Measurements from ENCODE around the gene SORCS2.

DNA sequence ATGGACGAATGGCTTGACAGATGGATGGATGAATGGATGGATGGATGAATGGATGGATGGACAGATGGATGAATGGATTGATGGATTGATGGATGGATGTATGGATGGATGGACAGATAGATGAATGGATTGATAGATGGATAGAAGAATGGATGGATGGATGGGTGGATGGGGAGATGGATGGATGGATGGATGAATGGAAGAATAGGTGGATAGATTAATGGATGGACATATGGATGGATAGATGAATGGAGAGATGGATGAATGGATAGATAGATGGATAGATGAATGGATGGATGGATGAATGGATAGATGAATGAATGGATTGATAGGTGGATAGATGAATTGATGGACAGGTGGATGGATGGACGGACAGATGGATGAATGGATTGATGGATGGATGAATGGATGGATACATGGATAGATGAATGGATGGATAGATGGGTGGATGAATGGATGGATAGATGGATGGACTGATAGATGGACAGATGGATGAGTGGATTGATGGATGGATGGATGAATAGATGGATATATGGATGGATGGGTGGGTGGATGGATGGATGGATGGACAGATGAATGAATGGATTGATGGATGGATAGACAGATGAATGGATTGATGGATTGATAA is 208.4 kb downstream of the SORCS2 start:
- no peak for TF ChIP-seq POLR2AphosphoS5 (IDR thresholded peaks at IDR 0.05)
- TF ChIP-seq, protein P1, sequence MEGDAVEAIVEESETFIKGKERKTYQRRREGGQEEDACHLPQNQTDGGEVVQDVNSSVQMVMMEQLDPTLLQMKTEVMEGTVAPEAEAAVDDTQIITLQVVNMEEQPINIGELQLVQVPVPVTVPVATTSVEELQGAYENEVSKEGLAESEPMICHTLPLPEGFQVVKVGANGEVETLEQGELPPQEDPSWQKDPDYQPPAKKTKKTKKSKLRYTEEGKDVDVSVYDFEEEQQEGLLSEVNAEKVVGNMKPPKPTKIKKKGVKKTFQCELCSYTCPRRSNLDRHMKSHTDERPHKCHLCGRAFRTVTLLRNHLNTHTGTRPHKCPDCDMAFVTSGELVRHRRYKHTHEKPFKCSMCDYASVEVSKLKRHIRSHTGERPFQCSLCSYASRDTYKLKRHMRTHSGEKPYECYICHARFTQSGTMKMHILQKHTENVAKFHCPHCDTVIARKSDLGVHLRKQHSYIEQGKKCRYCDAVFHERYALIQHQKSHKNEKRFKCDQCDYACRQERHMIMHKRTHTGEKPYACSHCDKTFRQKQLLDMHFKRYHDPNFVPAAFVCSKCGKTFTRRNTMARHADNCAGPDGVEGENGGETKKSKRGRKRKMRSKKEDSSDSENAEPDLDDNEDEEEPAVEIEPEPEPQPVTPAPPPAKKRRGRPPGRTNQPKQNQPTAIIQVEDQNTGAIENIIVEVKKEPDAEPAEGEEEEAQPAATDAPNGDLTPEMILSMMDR (IDR thresholded peaks at IDR 0.05): no peak
- no peak for TF ChIP-seq POLR2A (IDR thresholded peaks at IDR 0.05)
- no peak for TF ChIP-seq EP300 (IDR thresholded peaks at IDR 0.05)
